Subcutaneous adipose tissue (tissue), 4 donors: ENCODE data around the gene DESI2. TPM values are rescaled to one million over a fixed set of nuclear protein-coding genes. Genes with fewer than 3 reads are reported as not detected.

ENCODE experiments used
- total RNA-seq, 4 donors: library from RNA; depleted of rRNA; stranded (reverse); fragments of >200 nt; gene quantifications; one replicate each; pipeline ENCODE4 v1.1.0, GENCODE V29; 2016
- TF ChIP-seq, protein P1 (sequence below): fragments of 450-650 bp; IDR thresholded peaks from one replicate; pipeline ENCODE4 v1.5.1; 2016; ENCODE audit warnings: low read depth, mild to moderate bottlenecking, control low read depth, antibody characterized with exemption, moderate library complexity

Gene DESI2
- total RNA-seq, 4 donors from 2014 or later: 24.7 to 39.6 (median 29.7) TPM

DNA sequence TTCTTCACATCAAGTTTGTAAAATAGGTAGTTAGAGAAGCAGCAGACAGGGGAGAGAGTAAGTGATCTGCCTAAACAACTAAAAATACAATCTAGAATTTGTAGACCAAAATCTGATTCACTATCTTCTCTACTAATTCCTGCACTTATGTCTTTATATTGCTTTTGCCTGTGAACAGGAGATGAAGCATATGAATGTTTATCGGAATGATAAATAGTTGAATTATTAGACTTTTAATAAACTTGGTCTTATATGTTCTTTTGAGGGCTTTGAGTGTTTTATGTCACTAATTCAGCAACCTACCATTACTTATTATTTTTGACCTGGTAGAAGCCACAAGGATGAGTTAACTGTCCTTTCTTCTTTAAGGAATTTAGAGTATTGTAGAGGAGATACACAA lies 2.3 kb downstream of the DESI2 start:
- TF ChIP-seq, protein P1, sequence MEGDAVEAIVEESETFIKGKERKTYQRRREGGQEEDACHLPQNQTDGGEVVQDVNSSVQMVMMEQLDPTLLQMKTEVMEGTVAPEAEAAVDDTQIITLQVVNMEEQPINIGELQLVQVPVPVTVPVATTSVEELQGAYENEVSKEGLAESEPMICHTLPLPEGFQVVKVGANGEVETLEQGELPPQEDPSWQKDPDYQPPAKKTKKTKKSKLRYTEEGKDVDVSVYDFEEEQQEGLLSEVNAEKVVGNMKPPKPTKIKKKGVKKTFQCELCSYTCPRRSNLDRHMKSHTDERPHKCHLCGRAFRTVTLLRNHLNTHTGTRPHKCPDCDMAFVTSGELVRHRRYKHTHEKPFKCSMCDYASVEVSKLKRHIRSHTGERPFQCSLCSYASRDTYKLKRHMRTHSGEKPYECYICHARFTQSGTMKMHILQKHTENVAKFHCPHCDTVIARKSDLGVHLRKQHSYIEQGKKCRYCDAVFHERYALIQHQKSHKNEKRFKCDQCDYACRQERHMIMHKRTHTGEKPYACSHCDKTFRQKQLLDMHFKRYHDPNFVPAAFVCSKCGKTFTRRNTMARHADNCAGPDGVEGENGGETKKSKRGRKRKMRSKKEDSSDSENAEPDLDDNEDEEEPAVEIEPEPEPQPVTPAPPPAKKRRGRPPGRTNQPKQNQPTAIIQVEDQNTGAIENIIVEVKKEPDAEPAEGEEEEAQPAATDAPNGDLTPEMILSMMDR: no peak

DNA sequence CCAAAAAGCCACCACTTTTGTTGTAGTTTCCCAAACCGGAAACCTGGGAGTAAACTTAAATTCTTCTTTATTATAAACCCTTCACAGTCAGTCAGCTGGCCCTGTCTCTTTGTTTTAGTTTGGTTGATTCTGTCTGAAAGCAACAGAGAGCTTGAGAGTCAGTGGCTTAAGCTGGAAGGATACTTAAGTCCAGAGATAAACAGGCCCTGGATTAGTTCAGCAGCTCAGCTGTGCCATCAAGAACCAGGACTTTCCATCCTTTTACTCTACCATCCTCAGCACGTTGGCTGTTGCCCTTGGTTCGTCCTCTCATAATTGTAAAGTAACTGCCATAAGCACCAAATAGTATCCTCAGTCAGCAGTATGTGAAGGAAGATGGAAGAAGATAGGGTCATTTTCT lies 4.5 kb downstream of the DESI2 start:
- TF ChIP-seq, protein P1: no peak

DNA sequence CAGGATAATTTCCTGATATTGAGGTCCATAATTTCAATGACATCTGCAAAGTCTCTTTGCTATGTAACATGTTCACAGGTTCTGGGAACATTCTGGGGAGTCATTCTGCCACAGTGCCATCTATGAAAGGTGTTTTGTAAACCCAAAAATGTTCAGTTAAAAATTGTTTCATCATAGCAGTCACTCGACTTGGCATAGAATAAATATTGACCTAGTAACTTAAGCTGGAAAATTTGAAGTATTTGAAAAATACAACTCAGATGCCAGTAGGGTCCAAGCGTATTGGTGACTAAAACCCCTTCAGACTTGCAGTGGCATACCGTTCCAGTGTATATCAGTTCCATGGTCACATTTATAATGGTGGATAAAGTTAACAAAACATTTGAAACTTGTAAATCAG lies 6.8 kb downstream of the DESI2 start:
- TF ChIP-seq, protein P1: no peak

DNA sequence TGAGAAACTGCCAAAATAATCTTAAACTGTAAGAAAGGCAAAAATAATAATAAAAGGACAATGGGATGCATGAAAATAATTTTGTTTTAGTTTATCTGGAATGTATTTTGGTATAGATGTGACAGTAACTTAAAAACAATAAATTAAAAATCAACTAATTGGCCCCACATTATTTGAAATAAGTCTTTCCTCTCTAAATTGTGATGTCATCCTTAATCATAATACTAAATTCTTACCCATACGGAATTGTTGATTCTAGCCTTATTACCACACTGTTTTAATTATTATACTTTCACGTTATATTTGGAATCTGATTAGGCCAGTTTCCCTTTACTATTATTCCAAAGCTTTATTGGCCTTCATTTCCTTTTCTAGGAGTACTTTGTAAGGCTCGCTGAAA lies 7.7 kb downstream of the DESI2 start:
- TF ChIP-seq, protein P1: no peak

DNA sequence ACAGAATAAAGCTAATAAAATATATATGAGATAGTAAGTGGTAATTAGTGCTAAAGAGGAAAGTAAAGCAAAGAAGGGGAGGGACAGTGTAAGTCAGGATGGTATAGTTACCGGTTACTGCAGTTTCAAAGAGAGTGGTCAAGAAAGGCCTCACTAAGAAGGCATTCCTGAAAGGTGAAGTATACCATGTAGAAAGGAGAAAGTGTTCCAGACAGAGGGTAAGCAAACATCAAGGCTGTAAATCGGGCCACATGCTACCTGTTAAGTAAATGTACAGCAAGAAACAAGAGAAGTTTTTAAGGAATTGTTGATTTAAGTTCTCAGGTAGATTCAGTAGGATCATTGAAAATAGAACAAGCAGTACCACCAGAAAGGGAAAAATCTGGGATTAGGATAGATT lies 9.7 kb downstream of the DESI2 start:
- TF ChIP-seq, protein P1: no peak

DNA sequence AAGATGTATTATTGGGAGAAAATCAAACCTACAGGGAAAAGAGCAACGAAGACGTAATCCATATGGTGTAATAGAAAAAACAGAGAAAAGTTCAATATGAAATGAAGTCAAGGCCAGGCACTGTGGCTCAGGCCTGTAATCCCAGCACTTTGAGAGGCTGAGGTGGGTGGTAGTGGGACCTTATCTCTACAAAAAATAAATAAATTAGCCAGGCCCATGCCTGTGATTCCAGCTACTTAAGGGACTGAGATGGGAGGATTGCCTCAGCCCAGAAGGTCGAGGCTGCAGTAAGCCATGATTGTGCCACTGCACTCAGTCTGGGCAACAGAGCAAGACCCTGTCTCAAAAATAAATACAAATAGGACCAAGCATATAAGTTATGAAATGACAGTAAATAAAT lies 11.4 kb downstream of the DESI2 start:
- TF ChIP-seq, protein P1: no peak

DNA sequence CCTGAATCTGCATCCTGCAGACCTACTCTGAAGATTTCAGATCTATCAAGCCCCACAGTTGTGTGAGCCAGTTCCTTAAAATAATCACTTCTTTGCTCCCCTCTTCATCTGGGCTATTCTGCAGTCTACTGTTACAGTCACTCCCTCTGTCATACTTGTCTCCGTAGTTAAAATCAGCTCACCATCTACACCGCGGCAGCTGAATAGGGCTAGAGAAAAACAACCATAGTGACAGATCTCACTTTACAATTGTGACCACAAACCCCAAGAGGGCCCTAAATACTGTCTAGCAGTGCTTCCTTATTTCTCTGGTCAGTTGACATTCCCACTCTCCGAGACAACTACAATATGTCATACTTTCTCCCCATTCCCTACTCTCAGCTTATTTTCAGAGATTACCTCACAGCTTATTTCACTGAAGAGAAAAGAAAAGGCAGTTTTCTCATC lies 12.9 kb downstream of the DESI2 start:
- TF ChIP-seq, protein P1: no peak
